ENCODE results near the gene PATJ.

Gene PATJ

DNA sequence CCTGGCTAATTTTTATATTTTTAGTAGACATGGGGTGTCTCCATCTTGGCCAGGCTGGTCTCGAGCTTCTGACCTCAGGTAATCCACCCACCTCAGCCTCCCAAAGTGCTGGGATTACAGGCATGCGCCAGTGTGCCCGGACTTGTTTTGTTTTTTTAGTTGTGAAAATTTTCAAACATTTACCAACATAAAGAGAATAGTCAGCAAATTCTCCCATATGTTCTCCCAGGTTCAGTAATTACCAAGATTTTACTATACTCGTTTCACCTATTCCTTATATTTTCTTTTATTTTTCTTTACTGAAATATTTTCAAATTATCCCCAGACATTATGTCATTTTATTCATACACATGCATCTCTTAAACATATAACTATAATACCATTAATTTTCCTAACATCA is 234.3 kb downstream of the PATJ start:
- no peak overlapping the region for H2BK12ac ChIP-seq (ENCODE audit: low read length in 2 of 2)
- H4K8ac ChIP-seq (ENCODE audit: low read length), result no peak overlapping the region
- no peak overlapping the region for H3K4ac ChIP-seq (ENCODE audit: low read depth in 1 of 2, low read length in 2 of 2)
- no peak overlapping the region for H3K14ac ChIP-seq (ENCODE audit: low read length in 2 of 2)
- H2BK5ac ChIP-seq (ENCODE audit: low read depth, low read length, poor library complexity, severe bottlenecking), result no peak overlapping the region
- no peak overlapping the region for H2AFZ ChIP-seq (ENCODE audit: low read depth, low read length)
- no peaks in the 10 kb centered on the region for H3K36me3 ChIP-seq (ENCODE audit: control insufficient read depth in 1 of 2, insufficient read depth in 2 of 2, low read depth in 1 of 2, low read length in 2 of 2)
- H3K23ac ChIP-seq (ENCODE audit: low read length in 2 of 2), result no peak overlapping the region
- H3K4me1 ChIP-seq (ENCODE audit: control insufficient read depth, insufficient read depth, low read depth, low read length), result no peaks in the 10 kb centered on the region
- H3K18ac ChIP-seq (ENCODE audit: low read depth in 1 of 2, low read length in 2 of 2), result no peak overlapping the region
- WGBS, result 95% methylated on average over 3 of the region's 4 CpGs
- H2AK5ac ChIP-seq (ENCODE audit: low read length, severe bottlenecking), result no peak overlapping the region
- H4K91ac ChIP-seq (ENCODE audit: low read length), result no peak overlapping the region
- H3K27ac ChIP-seq (ENCODE audit: low read length, poor library complexity, severe bottlenecking), result no peak overlapping the region
- no peaks in the 10 kb centered on the region for H3K9me3 ChIP-seq (ENCODE audit: control insufficient read depth, low read length)
- no peak overlapping the region for H3K4me2 ChIP-seq (ENCODE audit: low read length, poor library complexity, severe bottlenecking)
- DNase-seq, result no peak
- no peak overlapping the region for H2BK120ac ChIP-seq (ENCODE audit: low read depth, low read length)
- H3K9ac ChIP-seq (ENCODE audit: low read length), result no peak overlapping the region
- H3K27me3 ChIP-seq (ENCODE audit: control insufficient read depth in 1 of 2, insufficient read depth in 1 of 2, low read length in 2 of 2), result no peaks in the 10 kb centered on the region
- H3K79me1 ChIP-seq (replicated peaks; ENCODE audit: low read length, poor library complexity, severe bottlenecking), result no peaks in the 10 kb centered on the region
- no peak overlapping the region for H2BK15ac ChIP-seq (ENCODE audit: low read depth, poor library complexity, severe bottlenecking)
- H3K4me3 ChIP-seq (ENCODE audit: insufficient read depth in 1 of 2, low read depth in 1 of 2, low read length in 2 of 2), result no peak overlapping the region

GRCh38 chr1:61978796-61979195 is 236.5 kb downstream of the PATJ start:
- Histone ChIP-seq H3K4me2 (ENCODE audit: low read length, poor library complexity, severe bottlenecking) (no peak overlapping the region), H3K9me3 (ENCODE audit: control insufficient read depth, low read length) (no peaks in the 10 kb centered on the region), H3K79me1 (replicated peaks; ENCODE audit: low read length, poor library complexity, severe bottlenecking) (no peaks in the 10 kb centered on the region), H2BK5ac (ENCODE audit: low read depth, low read length, poor library complexity, severe bottlenecking) (no peak overlapping the region), H3K18ac (ENCODE audit: low read depth in 1 of 2, low read length in 2 of 2) (no peak overlapping the region), H3K14ac (ENCODE audit: low read length in 2 of 2) (no peak overlapping the region), H4K8ac (ENCODE audit: low read length) (no peak overlapping the region), H3K36me3 (ENCODE audit: control insufficient read depth in 1 of 2, insufficient read depth in 2 of 2, low read depth in 1 of 2, low read length in 2 of 2) (no peaks in the 10 kb centered on the region), H3K9ac (ENCODE audit: low read length) (no peak overlapping the region), H3K4me3 (ENCODE audit: insufficient read depth in 1 of 2, low read depth in 1 of 2, low read length in 2 of 2) (no peak overlapping the region), H2AK5ac (ENCODE audit: low read length, severe bottlenecking) (no peak overlapping the region), H4K91ac (ENCODE audit: low read length) (no peak overlapping the region), H3K4me1 (ENCODE audit: control insufficient read depth, insufficient read depth, low read depth, low read length) (no peaks in the 10 kb centered on the region), H3K23ac (ENCODE audit: low read length in 2 of 2) (no peak overlapping the region), H2BK120ac (ENCODE audit: low read depth, low read length) (no peak overlapping the region), H2AFZ (ENCODE audit: low read depth, low read length) (no peak overlapping the region), H3K4ac (ENCODE audit: low read depth in 1 of 2, low read length in 2 of 2) (no peak overlapping the region), H2BK15ac (ENCODE audit: low read depth, poor library complexity, severe bottlenecking) (no peak overlapping the region), H2BK12ac (ENCODE audit: low read length in 2 of 2) (no peak overlapping the region), H3K27ac (ENCODE audit: low read length, poor library complexity, severe bottlenecking) (no peak overlapping the region), H3K27me3 (ENCODE audit: control insufficient read depth in 1 of 2, insufficient read depth in 1 of 2, low read length in 2 of 2) (no peaks in the 10 kb centered on the region)
- no peak for DNase-seq

- H3K4me1 ChIP-seq (ENCODE audit: control insufficient read depth, insufficient read depth, low read depth, low read length), result no peaks in the 10 kb centered on the region
- H4K91ac ChIP-seq (ENCODE audit: low read length), result no peak overlapping the region
- H2BK12ac ChIP-seq (ENCODE audit: low read length in 2 of 2), result no peak overlapping the region
- H2BK120ac ChIP-seq (ENCODE audit: low read depth, low read length), result no peak overlapping the region
- no peak overlapping the region for H3K27ac ChIP-seq (ENCODE audit: low read length, poor library complexity, severe bottlenecking)
- H2BK15ac ChIP-seq (ENCODE audit: low read depth, poor library complexity, severe bottlenecking), result no peak overlapping the region
- no peak overlapping the region for H3K4ac ChIP-seq (ENCODE audit: low read depth in 1 of 2, low read length in 2 of 2)
- no peak overlapping the region for H4K8ac ChIP-seq (ENCODE audit: low read length)
- H3K79me1 ChIP-seq (replicated peaks; ENCODE audit: low read length, poor library complexity, severe bottlenecking), result no peaks in the 10 kb centered on the region
- DNase-seq, result no peak
- H3K9ac ChIP-seq (ENCODE audit: low read length), result no peak overlapping the region
- H3K4me2 ChIP-seq (ENCODE audit: low read length, poor library complexity, severe bottlenecking), result no peak overlapping the region
- no peak overlapping the region for H3K18ac ChIP-seq (ENCODE audit: low read depth in 1 of 2, low read length in 2 of 2)
- no peaks in the 10 kb centered on the region for H3K9me3 ChIP-seq (ENCODE audit: control insufficient read depth, low read length)
- H3K23ac ChIP-seq (ENCODE audit: low read length in 2 of 2), result no peak overlapping the region
- H2AFZ ChIP-seq (ENCODE audit: low read depth, low read length), result no peak overlapping the region
- no peaks in the 10 kb centered on the region for H3K36me3 ChIP-seq (ENCODE audit: control insufficient read depth in 1 of 2, insufficient read depth in 2 of 2, low read depth in 1 of 2, low read length in 2 of 2)
- no peak overlapping the region for H2AK5ac ChIP-seq (ENCODE audit: low read length, severe bottlenecking)
- no peak overlapping the region for H3K14ac ChIP-seq (ENCODE audit: low read length in 2 of 2)
- no peak overlapping the region for H2BK5ac ChIP-seq (ENCODE audit: low read depth, low read length, poor library complexity, severe bottlenecking)
- no peaks in the 10 kb centered on the region for H3K27me3 ChIP-seq (ENCODE audit: control insufficient read depth in 1 of 2, insufficient read depth in 1 of 2, low read length in 2 of 2)
- no peak overlapping the region for H3K4me3 ChIP-seq (ENCODE audit: insufficient read depth in 1 of 2, low read depth in 1 of 2, low read length in 2 of 2)
- WGBS, result 82% methylated on average over 4 of the region's 4 CpGs
Measured at GRCh38 chr1:61979729-61980128, 237.4 kb downstream of the PATJ start.

DNA sequence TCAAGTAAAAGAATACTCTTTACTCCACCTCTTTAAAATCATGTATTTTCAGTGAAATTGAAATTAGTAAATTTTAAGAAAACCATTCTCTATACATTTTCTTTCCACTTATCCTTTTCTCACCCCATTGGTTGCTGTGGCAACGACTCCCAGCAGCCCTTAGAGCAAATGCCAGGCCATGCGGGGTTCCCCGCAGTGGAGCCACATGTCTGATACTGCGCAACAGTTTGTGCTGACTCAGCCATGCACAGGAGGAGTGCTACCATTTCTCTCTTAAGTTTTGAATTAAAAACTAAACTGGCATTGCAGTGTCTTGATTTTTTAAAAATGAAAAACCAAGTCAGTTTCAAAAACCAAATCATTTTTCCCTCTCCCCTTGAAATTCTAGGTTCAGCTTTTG is 238.3 kb downstream of the PATJ start:
- no peaks in the 10 kb centered on the region for H3K79me1 ChIP-seq (replicated peaks; ENCODE audit: low read length, poor library complexity, severe bottlenecking)
- H2BK120ac ChIP-seq (ENCODE audit: low read depth, low read length), result no peak overlapping the region
- H4K8ac ChIP-seq (ENCODE audit: low read length), result no peak overlapping the region
- H3K36me3 ChIP-seq (ENCODE audit: control insufficient read depth in 1 of 2, insufficient read depth in 2 of 2, low read depth in 1 of 2, low read length in 2 of 2), result no peaks in the 10 kb centered on the region
- no peak overlapping the region for H3K4ac ChIP-seq (ENCODE audit: low read depth in 1 of 2, low read length in 2 of 2)
- H2BK12ac ChIP-seq (ENCODE audit: low read length in 2 of 2), result no peak overlapping the region
- H3K4me3 ChIP-seq (ENCODE audit: insufficient read depth in 1 of 2, low read depth in 1 of 2, low read length in 2 of 2), result no peak overlapping the region
- DNase-seq, result peak; percentile 5
- no peaks in the 10 kb centered on the region for H3K27me3 ChIP-seq (ENCODE audit: control insufficient read depth in 1 of 2, insufficient read depth in 1 of 2, low read length in 2 of 2)
- WGBS, result 83% methylated on average over 3 of the region's 4 CpGs
- no peak overlapping the region for H2BK5ac ChIP-seq (ENCODE audit: low read depth, low read length, poor library complexity, severe bottlenecking)
- H3K4me1 ChIP-seq (ENCODE audit: control insufficient read depth, insufficient read depth, low read depth, low read length), result no peaks in the 10 kb centered on the region
- no peak overlapping the region for H3K23ac ChIP-seq (ENCODE audit: low read length in 2 of 2)
- no peak overlapping the region for H3K14ac ChIP-seq (ENCODE audit: low read length in 2 of 2)
- no peak overlapping the region for H3K9ac ChIP-seq (ENCODE audit: low read length)
- H3K9me3 ChIP-seq (ENCODE audit: control insufficient read depth, low read length), result no peaks in the 10 kb centered on the region
- no peak overlapping the region for H4K91ac ChIP-seq (ENCODE audit: low read length)
- H3K27ac ChIP-seq (ENCODE audit: low read length, poor library complexity, severe bottlenecking), result no peak overlapping the region
- no peak overlapping the region for H2AK5ac ChIP-seq (ENCODE audit: low read length, severe bottlenecking)
- peak overlapping the region; percentile 67 for H2BK15ac ChIP-seq (ENCODE audit: low read depth, poor library complexity, severe bottlenecking)
- H3K18ac ChIP-seq (ENCODE audit: low read depth in 1 of 2, low read length in 2 of 2), result no peak overlapping the region
- H3K4me2 ChIP-seq (ENCODE audit: low read length, poor library complexity, severe bottlenecking), result no peak overlapping the region
- H2AFZ ChIP-seq (ENCODE audit: low read depth, low read length), result no peak overlapping the region

All from mesenchymal stem cell (in vitro differentiated cells and primary cell).